Retina (tissue), 1 donor: ENCODE measurements around the gene ZMIZ2.
"Not testable (repeated sequence)": the region's sequence is repeated elsewhere in the genome, so short reads cannot be mapped to it uniquely, and the experiment has no call there.

Experiments used
- DNase-seq: peaks from one replicate; pipeline ENCODE4 v3.0.0-alpha.2; 2016

Gene ZMIZ2

DNA sequence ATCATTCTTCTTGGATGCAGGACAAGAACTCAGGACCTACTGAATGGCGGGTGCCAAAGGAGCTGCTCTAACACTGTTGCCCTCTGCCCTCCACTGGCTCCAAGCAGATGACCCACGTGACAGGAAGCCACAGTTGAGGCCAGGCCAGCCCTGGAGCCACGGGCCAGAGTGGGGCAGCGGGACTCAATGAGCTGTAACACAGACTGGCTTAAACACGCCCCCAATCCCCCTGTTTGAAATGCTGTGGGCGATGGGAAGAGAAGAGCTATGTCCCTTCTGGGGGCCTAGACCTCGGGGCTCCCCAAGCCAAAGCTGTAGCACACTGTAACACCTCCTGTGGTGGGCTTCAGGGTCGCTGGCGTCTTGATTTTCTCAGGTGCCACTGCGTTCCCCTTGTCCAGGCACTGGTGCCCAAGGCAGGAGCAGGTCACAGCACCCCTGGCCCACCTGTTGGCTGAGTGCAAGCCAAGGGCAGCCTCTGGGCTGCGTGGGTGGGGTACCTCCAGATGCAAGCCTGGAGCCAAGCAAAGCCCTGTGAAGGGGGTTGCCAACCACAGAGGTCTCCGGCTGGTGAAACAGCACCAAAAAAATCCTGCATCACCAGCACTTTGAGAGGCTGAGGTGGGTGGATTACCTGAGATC, 18.6 kb upstream of the ZMIZ2 start:
- DNase-seq, result no peak

DNA sequence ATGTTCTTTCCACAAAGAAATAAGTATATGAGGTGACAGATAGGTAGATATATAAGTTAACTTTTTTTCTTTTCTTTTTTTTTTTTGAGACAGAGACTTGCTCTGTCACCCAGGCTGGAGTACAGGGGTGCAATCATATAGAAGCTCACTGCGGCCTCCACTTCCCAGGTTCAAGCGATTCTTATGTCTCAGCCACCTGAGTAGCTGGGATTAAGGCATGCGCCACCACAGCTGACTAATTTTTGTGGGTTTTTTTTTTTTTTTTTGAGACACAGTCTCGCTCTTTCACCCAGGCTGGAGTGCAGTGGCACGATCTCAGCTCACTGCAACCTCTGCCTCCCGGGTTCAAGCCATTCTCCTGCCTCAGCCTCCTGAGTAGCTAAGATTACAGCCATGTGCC, 15.7 kb upstream of the ZMIZ2 start:
- not testable (repeated sequence) for DNase-seq

DNA sequence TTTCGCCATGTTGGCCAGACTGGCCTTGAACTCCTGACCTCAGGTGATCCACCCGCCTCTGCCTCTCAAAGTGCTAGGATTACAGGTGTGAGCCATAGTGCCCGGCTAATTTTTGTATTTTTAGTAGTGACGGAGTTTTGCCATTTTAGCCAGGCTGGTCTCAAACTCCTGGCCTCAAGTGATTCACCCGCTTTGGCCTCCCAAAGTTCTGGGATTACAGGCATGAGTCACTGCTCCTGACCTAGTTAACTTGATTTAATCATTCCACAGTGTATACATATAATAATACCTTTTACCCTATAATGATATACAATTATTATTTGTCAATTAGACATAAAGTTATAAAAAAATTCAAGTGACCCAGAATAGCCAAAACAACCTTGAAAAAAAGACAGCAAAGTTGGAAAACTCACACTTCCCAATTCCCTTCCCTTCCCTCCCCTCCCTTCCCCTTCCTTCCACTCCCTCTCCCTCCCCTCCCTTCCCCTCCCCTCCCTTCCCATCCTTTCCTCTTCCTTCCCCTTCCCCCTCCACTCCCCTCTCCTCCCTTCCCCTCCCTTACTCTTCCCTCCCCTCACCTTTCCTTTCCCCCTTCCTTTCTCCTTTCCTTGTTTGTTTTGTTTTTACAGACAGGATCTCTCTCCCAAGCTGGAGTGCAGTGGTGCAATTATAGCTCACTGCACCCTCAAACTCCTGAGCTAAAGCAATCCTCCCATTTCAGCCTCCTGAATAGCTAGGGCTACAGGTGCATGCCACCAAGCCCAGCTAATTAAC, 14.8 kb upstream of the ZMIZ2 start:
- DNase-seq, result no peak

DNA sequence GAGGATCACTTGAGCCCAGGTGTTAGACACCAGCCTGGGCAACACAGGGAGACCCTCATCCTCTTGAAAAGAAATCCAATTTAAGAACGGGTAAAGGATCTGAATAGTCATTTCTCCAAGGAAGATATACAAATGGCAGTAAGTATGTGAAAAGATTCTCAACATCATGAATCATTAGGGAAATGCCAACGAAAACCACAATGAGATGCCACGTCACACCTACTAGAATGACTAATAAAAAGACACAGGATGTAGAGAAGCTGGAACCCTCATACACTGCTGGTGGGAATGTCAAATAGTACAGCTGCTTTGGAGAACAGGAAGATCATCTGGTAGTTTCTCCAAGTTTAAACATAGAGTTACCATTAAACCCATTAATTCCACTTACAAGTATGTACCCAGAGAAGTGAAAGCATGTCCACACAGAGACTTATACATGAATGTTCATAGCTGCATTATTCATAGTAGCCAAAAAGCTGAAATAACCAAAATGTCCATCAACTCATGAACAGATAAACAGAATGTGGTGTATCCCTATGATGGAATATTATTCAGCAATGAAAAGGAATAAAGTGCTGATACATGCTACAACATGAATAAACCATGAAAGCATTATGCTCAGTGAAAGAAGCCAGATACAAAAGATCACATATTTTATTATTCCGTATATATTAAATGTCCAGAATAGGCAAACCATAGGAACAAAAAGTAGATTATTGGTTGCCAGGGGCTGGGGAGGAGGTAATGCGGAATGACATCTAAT, 13.1 kb upstream of the ZMIZ2 start:
- DNase-seq, result no peak

DNA sequence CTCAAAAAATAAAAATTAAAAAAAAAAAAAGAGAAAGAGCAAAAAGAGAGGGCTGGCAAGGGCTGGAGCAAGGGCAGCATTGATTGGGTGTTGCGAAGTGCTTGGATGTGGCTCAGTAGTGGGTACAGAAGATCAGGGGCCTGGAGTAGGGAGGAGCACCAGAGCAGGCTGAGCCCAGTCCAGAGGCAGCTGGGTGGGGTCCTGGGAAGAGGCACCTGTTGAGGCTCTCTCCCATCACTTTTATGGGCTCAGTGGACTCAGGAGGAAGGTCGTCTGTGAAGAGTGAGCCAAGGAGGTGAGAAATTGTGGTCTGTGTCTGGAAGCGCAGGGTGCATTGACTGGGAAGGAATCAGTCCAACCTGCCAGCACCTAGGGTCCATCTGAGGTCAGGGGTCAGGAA, 11.8 kb upstream of the ZMIZ2 start:
- no peak for DNase-seq

DNA sequence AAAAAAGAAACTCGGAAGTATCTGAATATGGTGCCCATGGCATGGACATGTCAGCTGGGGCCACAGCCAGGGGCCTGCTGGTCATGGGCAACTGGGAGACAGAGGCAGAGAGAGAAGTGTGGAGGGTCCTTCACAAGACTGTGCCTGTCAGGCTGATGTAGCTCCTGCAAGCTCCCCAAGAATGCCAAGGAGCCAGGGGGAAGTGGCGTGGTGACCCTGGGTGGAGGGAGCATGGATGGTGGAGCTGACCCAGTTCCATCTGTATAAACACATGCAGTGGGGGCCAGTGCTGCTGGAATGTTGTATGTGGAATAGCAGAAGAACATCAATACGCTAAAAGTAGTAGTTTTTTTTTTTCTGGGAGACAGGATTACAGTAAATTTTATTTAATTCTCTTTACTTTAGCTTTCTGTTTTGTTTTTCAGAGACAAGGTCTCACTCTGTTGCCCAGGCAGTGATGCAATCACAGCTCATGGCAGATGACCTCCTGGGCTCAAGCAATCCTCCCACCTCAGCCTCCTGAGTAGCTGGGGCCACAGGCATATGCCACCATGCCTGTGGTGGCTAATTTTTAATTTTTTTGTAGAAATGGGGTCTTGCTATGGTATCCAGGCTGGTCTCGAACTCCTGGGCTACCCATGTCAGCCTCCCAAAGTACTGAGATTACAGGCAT, 10.5 kb upstream of the ZMIZ2 start:
- DNase-seq, result no peak

DNA sequence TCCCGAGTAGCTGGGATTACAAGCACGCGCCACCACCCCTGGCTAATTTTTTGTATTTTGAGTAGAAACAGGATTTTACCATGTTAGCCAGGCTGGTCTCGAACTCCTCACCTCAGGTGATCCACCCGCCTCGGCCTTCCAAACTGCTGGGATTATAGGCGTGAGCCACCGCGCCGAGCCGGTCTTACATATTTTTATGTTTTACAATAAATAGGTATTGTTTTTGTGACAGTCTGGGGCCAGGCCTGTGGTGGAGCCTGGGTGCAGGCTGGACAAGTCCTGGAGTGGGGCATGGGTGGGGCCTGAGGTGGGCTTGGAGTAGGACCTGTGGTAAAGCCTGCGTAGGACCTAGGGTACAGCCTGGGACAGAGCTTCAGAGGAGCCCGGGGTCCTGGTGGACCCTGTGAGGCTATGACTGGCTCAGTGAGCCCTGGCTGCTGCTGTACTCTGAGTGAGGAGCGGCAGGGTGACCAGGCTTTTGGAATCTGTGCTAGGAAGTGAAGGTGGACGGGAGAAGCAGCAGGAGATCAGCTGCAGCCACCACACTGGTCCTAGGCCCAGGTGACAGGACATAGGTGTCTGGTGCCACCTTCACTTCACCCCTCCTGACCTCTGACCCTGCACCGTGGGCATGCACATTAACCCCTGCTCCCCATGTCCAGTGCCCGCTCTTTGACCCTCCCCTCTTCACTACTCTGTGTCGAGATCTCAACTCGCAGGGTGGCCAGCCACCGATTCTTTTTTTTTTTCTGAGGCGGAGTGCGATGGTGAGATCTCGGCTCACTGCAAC, 9.6 kb upstream of the ZMIZ2 start:
- no peak for DNase-seq

DNA sequence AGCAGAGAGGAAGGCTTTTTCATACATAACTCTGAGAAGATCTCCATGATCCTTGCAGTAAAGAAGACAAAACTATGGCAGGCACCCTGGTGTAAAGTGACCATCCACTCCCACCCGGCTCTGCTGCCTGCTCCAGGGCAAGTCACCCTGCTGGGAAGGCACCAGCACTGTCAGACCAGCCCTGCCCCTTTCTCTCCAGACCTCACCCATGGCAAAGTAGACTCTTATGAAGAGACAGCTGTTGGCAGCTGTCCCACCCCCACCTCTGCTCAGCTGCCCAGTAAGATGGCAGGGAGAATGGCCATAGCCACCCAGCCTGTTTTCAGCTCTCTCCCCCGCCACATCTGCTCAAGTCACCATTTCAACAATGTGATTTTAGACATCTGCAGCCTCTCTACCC, 8.6 kb upstream of the ZMIZ2 start:
- no peak for DNase-seq

DNA sequence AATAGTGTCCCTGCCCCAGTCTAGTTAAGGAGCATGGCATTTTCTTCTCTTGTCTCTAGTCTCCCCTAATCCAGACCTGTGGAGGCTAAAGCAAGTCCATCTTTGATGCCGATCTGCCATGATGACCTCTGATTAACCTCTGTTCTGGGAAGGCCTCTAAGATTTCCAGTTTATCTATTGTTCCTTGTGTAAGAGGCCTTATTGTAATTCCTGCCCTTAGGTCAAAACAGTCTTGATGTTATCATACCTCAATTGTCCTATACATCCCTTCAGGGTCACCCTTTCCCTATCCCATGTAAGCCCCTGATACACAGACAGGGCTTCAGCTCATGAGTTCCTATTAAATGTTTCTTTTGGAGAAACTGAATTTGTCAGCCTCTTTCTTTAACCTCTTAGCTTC, 4.9 kb upstream of the ZMIZ2 start:
- DNase-seq, result no peak

DNA sequence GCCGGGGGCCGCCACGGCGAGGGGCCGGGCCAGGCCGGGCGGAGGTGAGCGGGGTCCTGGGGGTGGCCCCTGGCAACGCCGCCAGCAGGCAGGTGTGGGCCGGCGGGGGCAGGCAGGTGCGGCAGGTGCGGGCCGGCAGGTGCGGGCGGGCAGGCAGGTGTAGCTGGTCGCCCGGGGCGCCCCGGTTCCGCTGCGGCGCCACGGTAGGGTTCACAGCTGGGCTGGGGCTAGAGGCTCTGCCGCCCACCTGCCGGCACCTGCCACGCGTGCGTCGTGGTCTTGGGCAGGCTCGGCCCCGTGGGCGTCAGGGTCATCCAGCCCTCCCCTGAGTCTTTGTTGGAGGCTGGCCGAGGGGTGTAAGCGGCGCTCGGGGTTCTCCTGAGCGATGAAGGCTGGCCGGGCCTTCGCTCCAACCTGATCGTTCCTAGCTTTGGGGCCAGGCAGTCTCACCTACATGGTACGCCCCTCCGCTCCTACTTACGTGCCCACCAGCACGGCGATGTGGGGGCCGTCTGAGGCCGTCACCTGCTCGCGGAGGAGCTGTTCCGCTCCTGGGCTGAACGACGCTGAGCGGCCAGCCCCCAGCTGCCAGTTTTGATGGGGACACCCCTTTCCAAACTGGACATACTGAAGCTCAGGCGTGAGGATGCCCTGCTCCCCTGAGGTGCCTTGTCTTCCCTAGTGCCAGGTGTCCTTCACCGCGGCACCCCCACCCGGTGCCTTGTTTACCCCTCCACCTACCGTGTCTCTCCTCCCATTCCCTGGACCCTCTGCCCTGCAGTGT, 493 bp downstream of the ZMIZ2 start:
- peak; percentile 59 for DNase-seq

DNA sequence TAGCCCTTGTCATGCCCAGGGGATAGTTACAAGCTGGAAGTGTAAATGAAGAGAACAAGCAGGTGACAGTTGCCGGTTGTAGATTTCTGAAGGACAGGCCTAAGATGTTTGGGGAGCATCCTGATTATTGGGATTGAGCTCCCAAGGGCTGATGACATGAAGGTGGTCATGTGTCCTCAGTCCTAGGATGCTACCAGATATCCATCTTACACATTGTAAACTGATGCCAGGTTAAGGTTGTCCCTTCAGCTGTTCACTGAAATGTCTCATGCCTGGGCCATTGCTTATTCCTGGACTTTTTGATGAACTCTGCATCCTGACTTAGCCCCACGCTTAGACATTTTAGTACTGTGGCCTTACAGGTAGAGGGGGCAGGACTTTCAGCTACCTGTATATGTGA, 1.3 kb downstream of the ZMIZ2 start:
- no peak for DNase-seq

DNA sequence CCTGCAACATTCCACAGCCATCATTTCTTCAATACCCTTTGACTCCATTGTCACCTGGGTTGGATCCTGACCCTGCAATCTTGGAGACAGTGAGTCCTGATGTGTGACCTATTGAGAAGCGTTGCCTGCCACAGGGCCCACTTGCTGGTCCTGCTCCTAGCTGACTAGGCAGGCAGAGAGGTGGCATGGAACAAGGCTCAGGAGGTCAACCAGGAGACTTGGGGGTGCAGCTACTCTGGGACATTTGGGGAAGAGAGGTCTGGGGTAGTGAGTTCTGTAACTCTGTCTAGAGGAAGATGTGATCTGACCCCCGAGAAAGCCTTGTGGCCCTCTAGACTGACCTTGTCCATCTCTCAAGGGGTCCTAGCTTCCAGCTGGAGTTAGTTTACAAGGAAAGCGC, 1.8 kb downstream of the ZMIZ2 start:
- no peak for DNase-seq

DNA sequence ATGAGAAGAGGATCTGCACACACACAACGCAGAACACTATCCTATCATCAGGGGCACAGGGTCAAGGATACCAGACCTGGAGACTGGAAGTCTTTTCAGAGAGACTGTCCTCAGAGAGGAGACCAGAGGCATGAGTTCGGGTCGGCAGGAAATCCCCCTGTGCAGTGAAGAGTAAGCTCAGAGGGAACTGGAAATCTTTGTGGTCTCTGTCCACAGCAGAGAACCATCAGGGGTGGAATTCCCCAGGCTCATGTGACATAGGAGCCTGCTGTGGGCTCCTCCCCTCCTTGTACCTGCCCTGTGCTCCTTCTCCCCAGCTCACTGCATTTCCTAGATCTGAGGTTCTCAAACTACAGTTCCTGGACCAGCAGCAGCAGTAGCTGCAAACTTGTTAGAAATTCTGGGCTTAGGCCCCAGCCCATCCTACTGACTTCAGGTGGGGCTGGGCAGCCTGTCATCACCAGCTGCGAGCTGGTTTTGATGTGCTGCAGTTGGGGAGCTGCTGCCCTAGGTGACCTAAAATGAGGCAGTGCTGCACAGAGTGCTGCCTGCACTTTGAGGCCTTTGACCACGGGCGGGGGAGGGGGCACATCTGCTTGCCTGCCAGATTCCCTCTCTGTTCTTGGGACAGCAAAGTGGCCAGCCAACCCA, 2.4 kb downstream of the ZMIZ2 start:
- no peak for DNase-seq

DNA sequence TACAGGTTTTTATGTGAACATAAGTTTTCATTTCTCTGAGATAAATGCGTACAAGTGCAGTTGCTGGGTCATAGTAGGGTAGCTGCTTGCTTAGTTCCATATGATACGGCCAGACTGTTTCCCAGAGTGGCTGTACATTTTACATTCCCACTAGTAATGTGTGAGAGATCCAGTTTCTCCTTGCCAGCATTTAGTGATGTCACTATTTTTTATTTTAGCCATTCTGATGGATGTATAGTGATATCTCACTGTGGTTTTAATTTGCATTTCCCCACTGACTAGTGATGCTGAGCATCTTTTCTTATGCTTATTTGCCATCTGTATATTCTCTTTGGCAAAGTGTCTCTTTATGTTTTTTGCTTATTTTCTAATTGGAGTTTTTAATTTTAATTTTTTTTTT, 4.2 kb downstream of the ZMIZ2 start:
- DNase-seq, result no peak

DNA sequence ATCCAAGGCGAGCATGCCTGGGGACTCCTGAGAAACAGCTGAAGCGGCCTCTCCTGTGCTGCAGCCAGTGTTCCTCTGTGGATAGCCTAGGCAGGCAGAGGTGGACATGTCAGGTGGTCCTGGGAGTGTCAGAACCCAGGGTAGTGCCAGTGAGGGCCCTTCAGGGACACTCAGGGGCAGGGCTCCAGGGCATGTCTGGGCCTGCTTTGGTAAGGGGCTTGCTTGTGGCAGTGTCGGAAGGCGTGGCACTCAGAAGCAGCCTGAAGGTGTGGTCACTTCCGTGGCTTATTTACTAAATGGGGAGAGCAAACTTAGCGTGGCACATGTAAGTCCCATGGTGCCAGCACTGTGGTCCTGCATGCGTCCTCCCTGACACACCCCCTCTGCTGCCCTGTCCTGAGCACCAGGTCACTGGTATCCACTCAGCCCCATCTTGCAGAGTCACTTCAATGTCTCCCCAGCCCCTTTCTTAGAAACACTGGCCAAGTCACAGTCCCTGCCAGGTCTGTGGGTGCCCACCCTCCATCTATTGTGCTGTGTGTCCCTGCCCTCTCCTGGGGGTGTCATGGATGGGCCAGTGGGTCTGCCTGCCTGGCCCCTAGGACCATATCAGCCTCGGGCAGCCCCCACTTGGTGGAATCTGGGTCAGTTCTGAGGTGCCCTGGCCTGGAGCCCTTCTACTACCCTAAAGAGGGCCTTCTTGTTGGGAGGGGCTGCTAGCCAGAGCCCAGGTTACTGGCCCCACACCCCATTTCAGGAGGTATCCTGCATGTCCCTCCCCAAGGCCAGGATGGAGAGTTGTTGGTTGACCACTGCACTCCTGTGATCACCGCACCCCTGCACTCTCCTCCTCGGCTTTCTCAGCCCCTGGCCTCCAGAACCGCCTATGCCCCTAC, 6.4 kb downstream of the ZMIZ2 start:
- DNase-seq, result no peak

DNA sequence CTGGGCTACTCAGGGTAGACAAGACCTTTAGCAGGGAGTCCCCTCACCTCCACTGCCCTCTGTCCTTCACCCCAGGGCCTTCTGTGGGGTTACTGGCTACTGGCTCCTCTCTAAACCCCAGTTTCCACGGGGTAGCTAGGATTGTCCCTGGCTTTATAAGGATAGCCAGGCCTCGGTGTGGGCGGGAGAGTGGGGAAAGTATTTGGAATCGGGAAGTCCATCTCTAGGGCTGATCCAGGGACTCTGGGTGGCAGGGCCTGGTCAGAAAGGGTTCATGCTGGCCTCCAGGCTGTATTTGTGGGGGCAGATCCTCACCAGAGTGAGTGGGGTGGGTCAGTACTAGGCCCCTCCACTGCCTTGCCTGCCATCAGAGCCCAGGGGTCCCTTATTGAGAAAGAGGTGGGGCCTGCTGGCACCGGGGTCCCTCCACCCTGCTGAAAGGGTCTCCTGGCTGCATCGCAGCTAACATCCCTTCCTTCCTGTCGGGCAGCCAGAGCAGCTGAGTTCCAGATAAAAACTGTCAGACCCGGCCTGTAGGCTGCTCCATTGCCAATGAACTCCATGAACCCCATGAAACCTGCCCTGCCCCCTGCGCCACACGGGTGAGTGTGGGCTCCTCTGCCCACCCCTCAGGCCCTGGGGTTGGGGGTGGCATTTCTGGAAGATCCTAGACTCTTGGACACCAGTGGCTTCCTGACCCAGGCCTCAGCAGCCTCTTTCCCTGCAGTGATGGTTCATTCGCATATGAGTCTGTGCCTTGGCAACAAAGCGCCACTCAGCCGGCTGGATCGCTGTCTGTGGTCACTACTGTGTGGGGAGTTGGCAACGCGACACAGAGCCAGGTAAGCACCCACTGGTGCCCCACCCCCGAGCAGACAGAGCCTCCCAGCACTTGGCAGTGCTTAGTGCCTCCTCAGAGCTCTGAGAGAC, 7.3 kb downstream of the ZMIZ2 start:
- DNase-seq, result no peak

DNA sequence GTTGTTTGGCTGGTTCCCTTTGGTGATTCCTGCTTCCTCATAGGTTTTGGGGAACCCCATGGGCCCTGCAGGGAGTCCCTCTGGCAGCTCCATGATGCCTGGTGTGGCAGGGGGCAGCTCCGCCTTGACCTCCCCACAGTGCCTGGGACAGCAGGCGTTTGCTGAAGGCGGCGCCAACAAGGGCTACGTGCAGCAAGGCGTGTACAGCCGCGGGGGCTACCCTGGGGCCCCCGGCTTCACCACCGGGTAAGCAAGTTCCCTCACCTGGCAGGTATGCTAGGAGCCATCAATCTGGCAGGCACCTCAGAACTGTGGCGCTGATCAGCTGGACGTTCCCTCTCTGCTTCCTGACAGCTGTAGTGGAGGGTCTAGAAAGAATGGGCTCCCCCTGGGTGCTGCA, 8.3 kb downstream of the ZMIZ2 start:
- DNase-seq, result no peak

DNA sequence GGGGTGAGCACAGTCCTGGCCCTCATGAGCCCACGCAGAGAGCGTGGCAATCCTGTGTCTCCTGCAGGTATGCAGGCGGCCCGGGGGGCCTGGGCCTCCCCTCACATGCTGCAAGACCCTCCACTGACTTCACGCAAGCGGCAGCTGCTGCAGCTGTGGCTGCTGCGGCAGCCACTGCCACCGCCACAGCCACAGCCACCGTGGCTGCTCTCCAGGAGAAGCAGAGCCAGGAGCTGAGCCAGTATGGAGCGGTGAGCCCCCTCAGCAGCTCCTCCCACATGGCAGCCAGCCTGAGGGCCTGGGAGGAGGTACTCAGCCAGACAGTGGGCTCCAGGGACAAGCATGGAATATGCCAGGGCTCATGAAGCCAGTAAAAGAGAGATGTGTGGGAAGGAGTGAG, 8.7 kb downstream of the ZMIZ2 start:
- DNase-seq, result no peak

DNA sequence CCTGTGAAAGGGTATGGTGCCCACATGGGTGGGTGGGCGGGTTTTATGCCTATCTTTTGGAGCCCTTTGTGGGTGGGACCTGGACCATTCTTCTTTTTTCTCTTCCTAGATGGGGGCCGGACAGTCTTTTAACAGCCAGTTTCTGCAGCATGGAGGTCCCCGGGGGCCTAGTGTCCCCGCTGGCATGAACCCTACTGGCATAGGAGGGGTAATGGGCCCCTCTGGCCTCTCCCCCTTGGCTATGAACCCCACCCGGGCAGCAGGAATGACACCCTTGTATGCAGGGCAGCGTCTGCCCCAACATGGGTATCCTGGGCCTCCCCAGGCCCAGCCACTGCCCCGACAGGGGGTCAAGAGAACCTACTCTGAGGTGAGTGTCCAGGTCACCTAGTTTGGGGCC, 9.1 kb downstream of the ZMIZ2 start:
- no peak for DNase-seq
